Panc1 (cell line): Measurements from ENCODE around the gene TOR1B.

Experiments
- POLR2AphosphoS5 ChIP-seq: IDR thresholded peaks from 2 replicates; pipeline ENCODE4 v1.6.1; 2012; ENCODE audit warnings: mild to moderate bottlenecking, low read depth, low read length, moderate library complexity
- SIN3A ChIP-seq: IDR thresholded peaks from 2 replicates; pipeline ENCODE4 v1.6.1; 2012; ENCODE audit warnings: low read depth, mild to moderate bottlenecking, low read length, moderate library complexity, borderline replicate concordance; ENCODE audit not compliant: insufficient read depth
- TF ChIP-seq, protein P1 (sequence below): fragments of 450-650 bp; IDR thresholded peaks from 2 replicates; pipeline ENCODE4 v1.5.1; 2017; ENCODE audit warnings: mild to moderate bottlenecking
- TF ChIP-seq, protein P2 (sequence below), 2 experiments: IDR thresholded peaks; 2 replicates each; pipeline ENCODE4 v1.6.1; 2011 to 2012; ENCODE audit warnings: low read depth in 2 of 2, control low read depth in 1 of 2, low read length in 1 of 2, mild to moderate bottlenecking in 1 of 2, moderate library complexity in 1 of 2; ENCODE audit not compliant: insufficient read depth in 1 of 2

DNA sequence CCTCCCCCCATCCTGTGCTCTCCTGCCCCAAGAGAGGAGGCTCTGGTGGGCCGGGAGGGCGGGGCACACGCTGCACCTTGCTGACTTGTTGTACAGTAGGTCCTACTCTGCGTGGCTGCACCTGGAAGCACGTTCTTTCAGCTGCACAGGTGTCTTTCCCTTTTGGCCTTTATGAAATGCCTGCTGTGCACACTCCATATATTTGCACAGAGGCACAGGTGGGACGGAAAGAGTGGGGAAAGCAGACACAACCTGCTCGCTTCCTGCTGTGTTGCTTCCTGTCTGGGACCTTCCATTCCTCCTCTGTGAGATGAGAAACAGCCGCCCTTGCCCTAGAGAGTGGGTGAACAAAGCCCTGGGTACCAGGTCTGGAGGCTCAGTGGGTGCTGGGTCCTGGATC lies 37.0 kb downstream of the TOR1B start:
- TF ChIP-seq, protein P1, sequence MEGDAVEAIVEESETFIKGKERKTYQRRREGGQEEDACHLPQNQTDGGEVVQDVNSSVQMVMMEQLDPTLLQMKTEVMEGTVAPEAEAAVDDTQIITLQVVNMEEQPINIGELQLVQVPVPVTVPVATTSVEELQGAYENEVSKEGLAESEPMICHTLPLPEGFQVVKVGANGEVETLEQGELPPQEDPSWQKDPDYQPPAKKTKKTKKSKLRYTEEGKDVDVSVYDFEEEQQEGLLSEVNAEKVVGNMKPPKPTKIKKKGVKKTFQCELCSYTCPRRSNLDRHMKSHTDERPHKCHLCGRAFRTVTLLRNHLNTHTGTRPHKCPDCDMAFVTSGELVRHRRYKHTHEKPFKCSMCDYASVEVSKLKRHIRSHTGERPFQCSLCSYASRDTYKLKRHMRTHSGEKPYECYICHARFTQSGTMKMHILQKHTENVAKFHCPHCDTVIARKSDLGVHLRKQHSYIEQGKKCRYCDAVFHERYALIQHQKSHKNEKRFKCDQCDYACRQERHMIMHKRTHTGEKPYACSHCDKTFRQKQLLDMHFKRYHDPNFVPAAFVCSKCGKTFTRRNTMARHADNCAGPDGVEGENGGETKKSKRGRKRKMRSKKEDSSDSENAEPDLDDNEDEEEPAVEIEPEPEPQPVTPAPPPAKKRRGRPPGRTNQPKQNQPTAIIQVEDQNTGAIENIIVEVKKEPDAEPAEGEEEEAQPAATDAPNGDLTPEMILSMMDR = no peak
- no peak for TF ChIP-seq SIN3A
- TF ChIP-seq, protein P2, sequence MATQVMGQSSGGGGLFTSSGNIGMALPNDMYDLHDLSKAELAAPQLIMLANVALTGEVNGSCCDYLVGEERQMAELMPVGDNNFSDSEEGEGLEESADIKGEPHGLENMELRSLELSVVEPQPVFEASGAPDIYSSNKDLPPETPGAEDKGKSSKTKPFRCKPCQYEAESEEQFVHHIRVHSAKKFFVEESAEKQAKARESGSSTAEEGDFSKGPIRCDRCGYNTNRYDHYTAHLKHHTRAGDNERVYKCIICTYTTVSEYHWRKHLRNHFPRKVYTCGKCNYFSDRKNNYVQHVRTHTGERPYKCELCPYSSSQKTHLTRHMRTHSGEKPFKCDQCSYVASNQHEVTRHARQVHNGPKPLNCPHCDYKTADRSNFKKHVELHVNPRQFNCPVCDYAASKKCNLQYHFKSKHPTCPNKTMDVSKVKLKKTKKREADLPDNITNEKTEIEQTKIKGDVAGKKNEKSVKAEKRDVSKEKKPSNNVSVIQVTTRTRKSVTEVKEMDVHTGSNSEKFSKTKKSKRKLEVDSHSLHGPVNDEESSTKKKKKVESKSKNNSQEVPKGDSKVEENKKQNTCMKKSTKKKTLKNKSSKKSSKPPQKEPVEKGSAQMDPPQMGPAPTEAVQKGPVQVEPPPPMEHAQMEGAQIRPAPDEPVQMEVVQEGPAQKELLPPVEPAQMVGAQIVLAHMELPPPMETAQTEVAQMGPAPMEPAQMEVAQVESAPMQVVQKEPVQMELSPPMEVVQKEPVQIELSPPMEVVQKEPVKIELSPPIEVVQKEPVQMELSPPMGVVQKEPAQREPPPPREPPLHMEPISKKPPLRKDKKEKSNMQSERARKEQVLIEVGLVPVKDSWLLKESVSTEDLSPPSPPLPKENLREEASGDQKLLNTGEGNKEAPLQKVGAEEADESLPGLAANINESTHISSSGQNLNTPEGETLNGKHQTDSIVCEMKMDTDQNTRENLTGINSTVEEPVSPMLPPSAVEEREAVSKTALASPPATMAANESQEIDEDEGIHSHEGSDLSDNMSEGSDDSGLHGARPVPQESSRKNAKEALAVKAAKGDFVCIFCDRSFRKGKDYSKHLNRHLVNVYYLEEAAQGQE (IDR thresholded peaks at IDR 0.05; ENCODE audit: insufficient read depth in 1 of 2, low read depth in 2 of 2, low read length in 1 of 2) = no peak
- TF ChIP-seq POLR2AphosphoS5 = no peak
